ENCODE data around the gene TDRD9. TPM values are rescaled to one million over a fixed set of nuclear protein-coding genes. Genes with fewer than 3 reads are reported as not detected.
"Not testable (repeated sequence)": the region's sequence is repeated elsewhere in the genome, so short reads cannot be mapped to it uniquely, and the experiment has no call there.

The TDRD9 gene
- total and polyA plus RNA-seq, 8 donors, result 0.85 to 8.8 (median 2.4) TPM; not detected in 2

DNA sequence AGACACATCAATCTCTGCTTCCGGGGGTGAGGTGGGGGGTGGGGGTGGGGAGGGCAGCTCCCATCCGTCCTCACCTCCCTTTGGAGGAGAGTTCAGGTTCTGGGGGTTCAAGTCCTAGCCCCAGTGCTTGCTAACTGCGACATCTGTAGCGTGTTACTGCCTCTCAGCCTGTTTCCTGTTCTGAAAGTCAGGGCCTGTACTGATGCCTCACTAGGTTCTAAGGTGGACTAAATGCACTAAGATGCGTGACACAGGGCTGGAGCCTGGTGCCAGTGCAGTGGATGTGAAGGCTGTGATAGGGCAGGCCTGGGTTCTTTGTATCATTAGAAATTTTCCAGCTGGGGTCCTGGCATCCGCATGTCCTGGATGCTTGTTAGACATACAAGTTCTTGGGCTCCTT lies 17.3 kb upstream of the TDRD9 start:
- Histone ChIP-seq H3K4me3 (no peak overlapping the region), H3K27ac (peak overlapping the region in 2 of 5 donors; percentile 5 to 41), H3K27me3 (no peaks in the 10 kb centered on the region), H3K36me3 (peaks cover 41 to 61% (median 51%) of the 10 kb centered on the region in 4 donors), H3K4me1 (peaks cover 7 to 14% (median 14%) of the 10 kb centered on the region in 4 donors), H3K9me3 (no peaks in the 10 kb centered on the region)
- 69 to 82% (median 79%) methylated on average over 5 to 6 of the region's 6 CpGs for WGBS, 5 donors
- intact Hi-C loops (cut with DNase I; ENCODE audit: low total_unique reads), result no loop called here
- TF ChIP-seq POLR2A (IDR thresholded peaks at IDR 0.05), result no peak
- no peak for TF ChIP-seq POLR2AphosphoS5 (IDR thresholded peaks at IDR 0.05)
- TF ChIP-seq EP300 (IDR thresholded peaks at IDR 0.05), result no peak
- TF ChIP-seq, protein P1, sequence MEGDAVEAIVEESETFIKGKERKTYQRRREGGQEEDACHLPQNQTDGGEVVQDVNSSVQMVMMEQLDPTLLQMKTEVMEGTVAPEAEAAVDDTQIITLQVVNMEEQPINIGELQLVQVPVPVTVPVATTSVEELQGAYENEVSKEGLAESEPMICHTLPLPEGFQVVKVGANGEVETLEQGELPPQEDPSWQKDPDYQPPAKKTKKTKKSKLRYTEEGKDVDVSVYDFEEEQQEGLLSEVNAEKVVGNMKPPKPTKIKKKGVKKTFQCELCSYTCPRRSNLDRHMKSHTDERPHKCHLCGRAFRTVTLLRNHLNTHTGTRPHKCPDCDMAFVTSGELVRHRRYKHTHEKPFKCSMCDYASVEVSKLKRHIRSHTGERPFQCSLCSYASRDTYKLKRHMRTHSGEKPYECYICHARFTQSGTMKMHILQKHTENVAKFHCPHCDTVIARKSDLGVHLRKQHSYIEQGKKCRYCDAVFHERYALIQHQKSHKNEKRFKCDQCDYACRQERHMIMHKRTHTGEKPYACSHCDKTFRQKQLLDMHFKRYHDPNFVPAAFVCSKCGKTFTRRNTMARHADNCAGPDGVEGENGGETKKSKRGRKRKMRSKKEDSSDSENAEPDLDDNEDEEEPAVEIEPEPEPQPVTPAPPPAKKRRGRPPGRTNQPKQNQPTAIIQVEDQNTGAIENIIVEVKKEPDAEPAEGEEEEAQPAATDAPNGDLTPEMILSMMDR (IDR thresholded peaks at IDR 0.05), result no peak
- DNase-seq, result no peak

DNA sequence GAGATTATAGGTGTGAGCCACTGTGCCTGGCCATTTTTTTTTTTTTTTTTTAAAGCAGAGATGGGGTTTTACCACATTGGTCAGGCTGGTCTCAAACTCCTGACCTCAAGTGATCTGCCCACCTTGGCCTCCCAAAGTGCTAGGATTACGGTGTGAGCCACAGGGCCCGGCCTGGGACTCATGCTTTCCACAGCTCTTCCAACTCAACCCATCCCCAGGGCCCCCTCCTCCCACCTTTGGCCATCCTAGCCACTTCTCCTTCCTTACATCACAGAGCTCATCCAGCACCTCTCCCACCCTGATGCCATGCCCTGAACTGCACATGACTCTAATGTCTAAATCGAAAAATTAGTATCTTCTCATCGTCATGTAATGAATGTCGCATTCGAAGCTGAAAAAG lies 12.6 kb upstream of the TDRD9 start:
- 89 to 96% (median 92%) methylated on average over 6 of the region's 6 CpGs for WGBS, 5 donors
- Histone ChIP-seq H3K27ac (no peak overlapping the region), H3K4me1 (peaks cover 10 to 47% (median 32%) of the 10 kb centered on the region in 4 donors), H3K4me3 (no peak overlapping the region), H3K27me3 (no peaks in the 10 kb centered on the region), H3K9me3 (no peaks in the 10 kb centered on the region), H3K36me3 (peaks cover 41 to 77% (median 75%) of the 10 kb centered on the region in 4 donors)
- TF ChIP-seq POLR2AphosphoS5 (IDR thresholded peaks at IDR 0.05) (no peak), POLR2A (IDR thresholded peaks at IDR 0.05) (no peak), EP300 (IDR thresholded peaks at IDR 0.05) (no peak)
- TF ChIP-seq, protein P1 (IDR thresholded peaks at IDR 0.05), result no peak
- intact Hi-C loops (cut with DNase I; ENCODE audit: low total_unique reads), result no loop called here
- no peak for DNase-seq

DNA sequence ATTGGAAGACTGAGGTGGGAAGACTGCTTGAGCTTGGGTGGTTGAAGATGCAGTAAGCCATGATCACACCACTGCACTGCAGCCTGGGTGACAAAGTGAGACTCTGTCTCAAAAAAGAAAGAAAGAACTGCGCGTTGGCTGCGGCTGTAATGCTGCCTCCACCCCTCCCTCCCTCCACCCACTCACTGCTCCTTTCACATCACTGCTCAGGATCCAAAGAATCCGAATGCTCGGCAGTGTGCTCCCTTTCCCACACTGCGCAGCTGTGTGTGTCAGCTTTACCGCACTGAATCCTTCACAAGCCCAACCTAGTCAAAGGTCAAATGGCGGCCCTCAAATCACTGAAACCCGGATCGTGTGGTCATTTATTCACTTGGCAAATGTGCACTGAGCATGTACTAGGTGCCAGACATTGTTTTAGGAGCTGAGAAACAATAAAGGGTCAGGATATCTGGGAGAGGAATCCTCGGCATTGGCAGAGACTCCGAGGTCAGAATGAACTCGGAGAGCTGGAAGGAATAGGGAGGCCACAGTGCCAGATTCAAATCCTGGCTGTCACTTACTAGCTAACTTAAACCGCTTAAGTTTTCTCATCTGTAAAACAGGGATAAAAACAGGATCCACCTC lies 11.5 kb upstream of the TDRD9 start:
- Histone ChIP-seq H3K9me3 (no peaks in the 10 kb centered on the region), H3K36me3 (peaks cover 33 to 66% (median 65%) of the 10 kb centered on the region in 4 donors), H3K4me1 (peaks cover 10 to 51% (median 37%) of the 10 kb centered on the region in 4 donors), H3K27ac (no peak overlapping the region), H3K27me3 (no peaks in the 10 kb centered on the region), H3K4me3 (no peak overlapping the region)
- intact Hi-C loops (cut with DNase I; ENCODE audit: low total_unique reads), result no loop called here
- WGBS, 5 donors, result 68 to 81% (median 74%) methylated on average over 14 of the region's 14 CpGs
- no peak for DNase-seq
- TF ChIP-seq POLR2A (IDR thresholded peaks at IDR 0.05), result no peak
- TF ChIP-seq EP300 (IDR thresholded peaks at IDR 0.05), result no peak
- no peak for TF ChIP-seq POLR2AphosphoS5 (IDR thresholded peaks at IDR 0.05)

DNA sequence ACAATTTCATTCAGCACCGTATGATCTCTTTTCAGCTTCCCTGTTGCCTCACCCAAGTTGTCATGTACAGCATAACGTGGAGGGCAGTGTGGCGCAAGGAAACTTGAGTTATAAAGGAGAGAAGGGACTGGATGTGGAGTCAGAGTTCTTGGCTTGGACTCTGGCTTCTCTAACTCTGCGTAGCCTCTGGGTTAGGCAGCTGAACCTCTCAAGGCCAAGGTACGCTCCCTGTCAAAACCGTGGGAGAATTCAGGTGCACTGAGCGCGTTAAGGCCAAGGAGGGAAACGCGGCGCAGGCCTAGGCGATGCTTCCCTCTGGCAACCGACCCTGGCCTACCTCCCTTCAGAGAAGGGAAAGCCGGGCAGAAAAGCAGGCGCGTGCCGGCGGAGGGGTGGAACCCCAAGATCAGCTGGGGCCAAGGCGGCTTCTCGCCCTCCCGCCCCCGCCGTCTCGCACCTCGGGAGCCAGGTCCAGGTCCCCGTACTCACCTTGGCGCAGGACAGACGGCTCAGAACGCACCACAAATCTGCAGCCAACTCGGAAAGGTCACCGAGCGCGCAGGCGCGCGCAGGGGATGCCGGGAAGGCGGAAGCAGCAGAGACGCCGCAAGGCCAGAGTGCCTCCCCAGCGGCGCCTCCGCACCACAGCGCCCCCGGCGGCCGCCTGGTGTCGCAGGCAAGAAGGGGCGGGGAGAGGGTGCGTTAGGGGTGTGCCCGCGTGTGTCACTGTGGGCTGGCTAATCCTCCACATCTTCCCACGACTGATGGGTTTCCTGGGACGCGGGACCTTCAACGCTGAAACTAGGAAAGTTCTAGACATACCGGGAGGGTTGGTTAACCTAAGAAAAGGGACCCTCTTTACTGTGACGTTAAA lies 7.0 kb upstream of the TDRD9 start:
- H3K9me3 ChIP-seq, result no peaks in the 10 kb centered on the region
- intact Hi-C loops (cut with DNase I; ENCODE audit: low total_unique reads), result no loop called here
- peaks cover 0 to 14% (median 0%) of the 10 kb centered on the region in 3 donors for H3K27me3 ChIP-seq
- peak overlapping the region; percentile 77 to 98 (median 90) for H3K4me3 ChIP-seq
- peak; percentile 93 to 98 for DNase-seq
- H3K27ac ChIP-seq, result peak overlapping the region; percentile 81 to 91 (median 90)
- H3K36me3 ChIP-seq, result peaks cover 0 to 24% (median 21%) of the 10 kb centered on the region in 4 donors
- H3K4me1 ChIP-seq, result peaks cover 10 to 53% (median 39%) of the 10 kb centered on the region in 4 donors
- 0 to 1% (median 1%) methylated on average over 21 to 58 of the region's 58 CpGs for WGBS, 5 donors
- TF ChIP-seq EP300 (IDR thresholded peaks at IDR 0.05) (no peak), POLR2AphosphoS5 (IDR thresholded peaks at IDR 0.05) (peak; percentile 87 to 94 (median 89)), POLR2A (IDR thresholded peaks at IDR 0.05) (peak in 1 of 4 donors; percentile 36)
- TF ChIP-seq, protein P1 (IDR thresholded peaks at IDR 0.05), result peak in 5 of 7 experiments; percentile 91 to 97 (median 95)

DNA sequence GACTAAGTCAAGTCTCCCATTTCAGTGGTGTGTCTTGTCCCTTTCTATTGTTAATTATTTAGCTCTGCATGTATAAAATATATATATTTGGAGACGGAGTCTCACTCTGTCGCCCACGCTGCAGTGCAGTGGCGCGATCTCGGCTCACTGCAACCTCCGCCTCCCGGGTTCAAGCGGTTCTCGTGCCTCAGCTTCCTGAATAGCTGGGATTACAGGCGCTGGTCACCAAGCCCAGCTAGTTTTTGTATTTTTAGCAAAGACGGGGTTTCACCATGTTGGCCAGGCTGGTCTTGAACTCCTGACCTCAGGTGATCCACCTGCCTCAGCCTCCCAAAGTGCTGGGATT lies 6.4 kb upstream of the TDRD9 start:
- WGBS, 5 donors, result 66 to 72% (median 71%) methylated on average over 12 of the region's 12 CpGs
- peaks cover 7 to 47% (median 36%) of the 10 kb centered on the region in 4 donors for H3K4me1 ChIP-seq
- peak overlapping the region in 1 of 5 donors; percentile 91 for H3K27ac ChIP-seq
- DNase-seq; intact Hi-C loops (cut with DNase I; ENCODE audit: low total_unique reads); H3K9me3 ChIP-seq: not testable (repeated sequence)
- peaks cover 0 to 18% (median 15%) of the 10 kb centered on the region in 4 donors for H3K36me3 ChIP-seq
- H3K27me3 ChIP-seq, result peaks cover 0 to 14% (median 0%) of the 10 kb centered on the region in 3 donors
- H3K4me3 ChIP-seq, result peak overlapping the region; percentile 77 to 98 (median 90)

Measured in stomach (tissue), 9 donors.